ENCODE data around the gene SHH. TPM values are rescaled to one million over a fixed set of nuclear protein-coding genes. Genes with fewer than 3 reads are reported as not detected.

The SHH gene
- polyA plus RNA-seq, 3 donors = not detected

DNA sequence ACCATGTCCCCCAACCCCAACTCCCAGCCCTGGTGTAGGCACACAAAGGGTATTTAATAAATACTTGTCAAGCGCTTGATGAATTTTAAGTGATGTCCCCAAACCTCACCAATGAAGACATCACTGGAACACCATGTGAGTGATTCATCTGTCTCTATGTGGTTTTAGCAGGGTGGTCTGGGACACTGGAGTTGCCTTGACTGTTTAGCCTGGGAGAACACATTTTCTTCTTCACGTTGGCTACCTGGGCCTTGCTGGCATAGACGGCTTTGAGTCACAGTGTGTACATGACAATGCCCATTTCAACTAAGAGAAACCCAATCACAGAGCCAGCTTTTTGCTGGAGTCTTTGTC, 24.8 kb upstream of the SHH start:
- Histone ChIP-seq H3K9me3 (replicated peaks in 1 of 2; ENCODE audit: control insufficient read depth in 1 of 2, insufficient read depth in 1 of 2, low read length in 2 of 2) (no peaks in the 10 kb centered on the region), H3K4me3 (replicated peaks in 1 of 3; ENCODE audit: low read depth in 2 of 3, low read length in 3 of 3) (no peak overlapping the region), H3K27ac (ENCODE audit: low read depth in 1 of 2, low read length in 2 of 2) (no peak overlapping the region), H4K20me1 (ENCODE audit: insufficient read depth, low read length) (no peaks in the 10 kb centered on the region), H3K36me3 (replicated peaks in 1 of 2; ENCODE audit: control insufficient read depth in 1 of 2, insufficient read depth in 2 of 2, low read length in 2 of 2) (no peaks in the 10 kb centered on the region), H3K4me1 (ENCODE audit: control insufficient read depth in 1 of 2, insufficient read depth in 2 of 2, low read length in 2 of 2) (no peaks in the 10 kb centered on the region), H2AFZ (ENCODE audit: insufficient read depth, low read depth, low read length, poor library complexity, severe bottlenecking) (no peak overlapping the region), H3K27me3 (ENCODE audit: control insufficient read depth in 2 of 2, insufficient read depth in 2 of 2, low read length in 2 of 2) (no peaks in the 10 kb centered on the region), H3K9ac (ENCODE audit: insufficient read depth, low read length, poor library complexity, severe bottlenecking) (no peak overlapping the region), H3K4me2 (replicated peaks; ENCODE audit: extremely low read depth, low read length, poor library complexity, severe bottlenecking) (no peak overlapping the region), H3K79me2 (ENCODE audit: insufficient read depth, low read length) (no peaks in the 10 kb centered on the region)
- 75% methylated on average over 2 of the region's 3 CpGs for WGBS (ENCODE audit: insufficient coverage)
- Mint-ChIP-seq H3K36me3 (no peaks in the 10 kb centered on the region), H3K4me3 (no peak overlapping the region), H3K27ac (no peak overlapping the region), H3K9me3 (no peaks in the 10 kb centered on the region), H3K4me1 (no peaks in the 10 kb centered on the region), H3K27me3 (ENCODE audit: low read depth in 3 of 3) (peaks cover 4 to 7% (median 5%) of the 10 kb centered on the region in 3 donors)
- no peak for DNase-seq
- TF ChIP-seq, protein P1, sequence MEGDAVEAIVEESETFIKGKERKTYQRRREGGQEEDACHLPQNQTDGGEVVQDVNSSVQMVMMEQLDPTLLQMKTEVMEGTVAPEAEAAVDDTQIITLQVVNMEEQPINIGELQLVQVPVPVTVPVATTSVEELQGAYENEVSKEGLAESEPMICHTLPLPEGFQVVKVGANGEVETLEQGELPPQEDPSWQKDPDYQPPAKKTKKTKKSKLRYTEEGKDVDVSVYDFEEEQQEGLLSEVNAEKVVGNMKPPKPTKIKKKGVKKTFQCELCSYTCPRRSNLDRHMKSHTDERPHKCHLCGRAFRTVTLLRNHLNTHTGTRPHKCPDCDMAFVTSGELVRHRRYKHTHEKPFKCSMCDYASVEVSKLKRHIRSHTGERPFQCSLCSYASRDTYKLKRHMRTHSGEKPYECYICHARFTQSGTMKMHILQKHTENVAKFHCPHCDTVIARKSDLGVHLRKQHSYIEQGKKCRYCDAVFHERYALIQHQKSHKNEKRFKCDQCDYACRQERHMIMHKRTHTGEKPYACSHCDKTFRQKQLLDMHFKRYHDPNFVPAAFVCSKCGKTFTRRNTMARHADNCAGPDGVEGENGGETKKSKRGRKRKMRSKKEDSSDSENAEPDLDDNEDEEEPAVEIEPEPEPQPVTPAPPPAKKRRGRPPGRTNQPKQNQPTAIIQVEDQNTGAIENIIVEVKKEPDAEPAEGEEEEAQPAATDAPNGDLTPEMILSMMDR (IDR thresholded peaks at IDR 0.05) = no peak
- intact Hi-C loops (cut with micrococcal nuclease) = no loop called here

DNA sequence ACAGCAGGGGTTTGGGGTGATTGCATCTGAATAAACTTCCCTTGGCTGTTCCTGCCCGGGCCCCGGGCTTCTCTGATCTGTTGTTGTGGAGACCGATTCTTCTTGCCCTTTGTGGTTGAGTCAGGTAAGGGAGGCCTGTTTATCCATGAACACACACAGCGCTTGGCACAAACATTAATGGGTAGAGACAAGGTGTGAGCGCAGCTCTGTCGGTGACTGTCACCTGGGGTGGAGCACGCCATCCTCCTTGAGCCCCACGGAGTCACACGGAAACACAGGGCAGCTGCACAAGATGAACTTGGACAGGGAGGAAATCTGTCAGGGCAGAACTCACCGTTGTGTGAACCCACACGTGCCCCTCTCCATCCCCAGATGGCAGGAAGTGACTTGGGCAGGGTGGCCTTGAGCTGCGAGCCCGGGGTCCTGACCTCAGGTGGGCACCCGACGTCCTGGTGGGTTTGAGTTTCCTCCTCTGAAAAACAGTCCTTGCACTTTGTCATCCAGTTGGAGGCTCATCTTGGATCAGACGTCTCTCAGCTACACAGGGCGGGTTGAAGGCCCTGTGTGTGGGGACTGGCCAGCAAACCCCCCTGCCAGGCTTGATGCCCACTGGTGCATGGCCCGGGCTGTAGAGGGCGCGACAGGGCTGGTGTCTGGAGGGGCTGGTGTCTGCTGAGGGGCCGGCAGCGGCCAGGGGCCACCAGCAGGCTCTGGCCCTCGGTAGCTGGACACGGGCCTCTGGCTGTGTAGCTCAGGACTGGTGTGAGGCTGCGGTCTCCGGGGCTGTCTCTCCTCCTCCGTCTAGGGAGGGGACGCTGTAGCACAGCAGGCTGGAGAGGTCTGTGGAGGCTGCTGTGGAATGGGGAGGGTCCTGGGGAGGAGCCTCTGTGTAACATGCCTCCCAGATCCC, 24.2 kb upstream of the SHH start:
- Histone ChIP-seq H3K27ac (ENCODE audit: low read depth in 1 of 2, low read length in 2 of 2) (no peak overlapping the region), H4K20me1 (ENCODE audit: insufficient read depth, low read length) (no peaks in the 10 kb centered on the region), H2AFZ (ENCODE audit: insufficient read depth, low read depth, low read length, poor library complexity, severe bottlenecking) (no peak overlapping the region), H3K4me2 (replicated peaks; ENCODE audit: extremely low read depth, low read length, poor library complexity, severe bottlenecking) (no peak overlapping the region), H3K36me3 (replicated peaks in 1 of 2; ENCODE audit: control insufficient read depth in 1 of 2, insufficient read depth in 2 of 2, low read length in 2 of 2) (no peaks in the 10 kb centered on the region), H3K79me2 (ENCODE audit: insufficient read depth, low read length) (no peaks in the 10 kb centered on the region), H3K4me1 (ENCODE audit: control insufficient read depth in 1 of 2, insufficient read depth in 2 of 2, low read length in 2 of 2) (no peaks in the 10 kb centered on the region), H3K4me3 (replicated peaks in 1 of 3; ENCODE audit: low read depth in 2 of 3, low read length in 3 of 3) (no peak overlapping the region), H3K9me3 (replicated peaks in 1 of 2; ENCODE audit: control insufficient read depth in 1 of 2, insufficient read depth in 1 of 2, low read length in 2 of 2) (no peaks in the 10 kb centered on the region), H3K27me3 (ENCODE audit: control insufficient read depth in 2 of 2, insufficient read depth in 2 of 2, low read length in 2 of 2) (no peaks in the 10 kb centered on the region), H3K9ac (ENCODE audit: insufficient read depth, low read length, poor library complexity, severe bottlenecking) (no peak overlapping the region)
- TF ChIP-seq, protein P1 (IDR thresholded peaks at IDR 0.05) = no peak
- intact Hi-C loops (cut with micrococcal nuclease) = no loop called here
- no peaks in the 10 kb centered on the region for H3K9me3 Mint-ChIP-seq
- H3K36me3 Mint-ChIP-seq = no peaks in the 10 kb centered on the region
- H3K27ac Mint-ChIP-seq = no peak overlapping the region
- peaks cover 5 to 6% (median 6%) of the 10 kb centered on the region in 3 donors for H3K27me3 Mint-ChIP-seq (ENCODE audit: low read depth in 3 of 3)
- no peak overlapping the region for H3K4me3 Mint-ChIP-seq
- WGBS (ENCODE audit: insufficient coverage) = 82% methylated on average over 20 of the region's 28 CpGs
- no peak for DNase-seq
- H3K4me1 Mint-ChIP-seq = no peaks in the 10 kb centered on the region
